Measurements from ENCODE around the gene AQP1.

DNA sequence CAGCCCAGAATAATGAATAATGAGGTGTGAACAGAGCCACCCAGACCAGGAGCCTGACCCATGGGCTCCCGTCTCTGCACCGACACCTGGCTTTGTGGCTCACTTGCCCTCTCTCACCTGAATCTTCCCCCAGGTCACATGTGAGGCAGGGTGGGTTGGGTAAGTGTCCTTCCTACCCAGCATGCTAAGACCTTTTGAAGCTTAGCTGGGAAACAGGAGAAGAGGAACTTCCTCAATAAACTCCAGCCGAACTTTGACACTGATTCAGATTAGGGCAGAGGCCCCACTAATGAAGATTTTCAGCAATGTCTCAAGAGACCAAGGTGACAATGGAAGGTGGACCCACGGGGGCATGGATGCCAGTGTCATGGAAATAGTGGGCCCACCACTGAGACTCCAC, 46.6 kb upstream of the AQP1 start:
- TF ChIP-seq POLR2AphosphoS5 (IDR thresholded peaks at IDR 0.05; ENCODE audit: insufficient read depth in 1 of 2, low read depth in 1 of 2): no peak
- TF ChIP-seq, protein P1, sequence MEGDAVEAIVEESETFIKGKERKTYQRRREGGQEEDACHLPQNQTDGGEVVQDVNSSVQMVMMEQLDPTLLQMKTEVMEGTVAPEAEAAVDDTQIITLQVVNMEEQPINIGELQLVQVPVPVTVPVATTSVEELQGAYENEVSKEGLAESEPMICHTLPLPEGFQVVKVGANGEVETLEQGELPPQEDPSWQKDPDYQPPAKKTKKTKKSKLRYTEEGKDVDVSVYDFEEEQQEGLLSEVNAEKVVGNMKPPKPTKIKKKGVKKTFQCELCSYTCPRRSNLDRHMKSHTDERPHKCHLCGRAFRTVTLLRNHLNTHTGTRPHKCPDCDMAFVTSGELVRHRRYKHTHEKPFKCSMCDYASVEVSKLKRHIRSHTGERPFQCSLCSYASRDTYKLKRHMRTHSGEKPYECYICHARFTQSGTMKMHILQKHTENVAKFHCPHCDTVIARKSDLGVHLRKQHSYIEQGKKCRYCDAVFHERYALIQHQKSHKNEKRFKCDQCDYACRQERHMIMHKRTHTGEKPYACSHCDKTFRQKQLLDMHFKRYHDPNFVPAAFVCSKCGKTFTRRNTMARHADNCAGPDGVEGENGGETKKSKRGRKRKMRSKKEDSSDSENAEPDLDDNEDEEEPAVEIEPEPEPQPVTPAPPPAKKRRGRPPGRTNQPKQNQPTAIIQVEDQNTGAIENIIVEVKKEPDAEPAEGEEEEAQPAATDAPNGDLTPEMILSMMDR (IDR thresholded peaks at IDR 0.05): no peak
- TF ChIP-seq POLR2A (IDR thresholded peaks at IDR 0.05): no peak
